Skin of body (tissue), 2 donors: ENCODE data around the gene ESAM. TPM values are rescaled to one million over a fixed set of nuclear protein-coding genes. Genes with fewer than 3 reads are reported as not detected.
A peak's percentile ranks its signal among the peaks of the same experiment; 100 is the strongest.

Experiments
- DNase-seq: peaks from one replicate; lab custom pipeline; 2025; lab: John Stamatoyannopoulos, UW
- total RNA-seq: library from RNA; depleted of rRNA; stranded (reverse); fragments of >200 nt; gene quantifications from one replicate; pipeline ENCODE4 v1.2.3, GENCODE V29; 2014

The ESAM gene
- total RNA-seq, 1 donor from 2014 or later = 9.2 TPM

GRCh38 chr11:124753205-124753604 lies 8.9 kb downstream of the ESAM start:
- no peak for DNase-seq

- DNase-seq = no peak
These were observed 9.5 kb downstream of the ESAM start for GRCh38 chr11:124752471-124753102.

GRCh38 chr11:124751741-124752470 lies 10.2 kb downstream of the ESAM start, which contains the start of gene VSIG2:
Gene VSIG2, minus strand, starts transcription at chr11:124752255. Its CDS starts 118 bp downstream, at chr11:124752137.
- no peak for DNase-seq

- DNase-seq = no peak
These were observed 10.7 kb downstream of the ESAM start for GRCh38 chr11:124751391-124751740.

GRCh38 chr11:124749912-124750311 lies 12.2 kb downstream of the ESAM start:
- DNase-seq = no peak

- DNase-seq = no peak
These were observed 13.4 kb downstream of the ESAM start for GRCh38 chr11:124748481-124749343.

- DNase-seq = no peak
These were observed 14.0 kb downstream of the ESAM start for GRCh38 chr11:124748100-124748418.

- no peak for DNase-seq
These were observed 14.5 kb downstream of the ESAM start for GRCh38 chr11:124747406-124748099.

GRCh38 chr11:124746621-124747243 lies 15.4 kb downstream of the ESAM start:
- no peak for DNase-seq

GRCh38 chr11:124745835-124746620 lies 16.1 kb downstream of the ESAM start:
- DNase-seq = no peak

GRCh38 chr11:124745270-124745834 lies 16.7 kb downstream of the ESAM start:
- no peak for DNase-seq

- DNase-seq = no peak
These were observed 19.0 kb downstream of the ESAM start for GRCh38 chr11:124743050-124743449.

- no peak for DNase-seq
These were observed 19.5 kb downstream of the ESAM start for GRCh38 chr11:124742555-124742954.

GRCh38 chr11:124740277-124740882 lies 21.7 kb downstream of the ESAM start:
- DNase-seq = no peak

GRCh38 chr11:124739479-124740276 lies 22.4 kb downstream of the ESAM start, which contains the start of gene NRGN:
Gene NRGN, plus strand, starts transcription at chr11:124739942. Its CDS starts 143 bp downstream, at chr11:124740085.
- peak; percentile 82 for DNase-seq

- DNase-seq = no peak
These were observed 23.2 kb downstream of the ESAM start for GRCh38 chr11:124738713-124739478.

GRCh38 chr11:124737638-124738305 lies 24.3 kb downstream of the ESAM start:
- no peak for DNase-seq
